GM12891 (cell line): ENCODE data around the gene TLX1.
"Not testable (repeated sequence)": the region's sequence is repeated elsewhere in the genome, so short reads cannot be mapped to it uniquely, and the experiment has no call there.

Experiments used
- POLR2A ChIP-seq: IDR thresholded peaks from 2 replicates; pipeline ENCODE4 v1.6.1; 2011; ENCODE audit warnings: low read depth, low read length, control low read depth
- POLR2AphosphoS5 ChIP-seq: IDR thresholded peaks from 2 replicates; pipeline ENCODE4 v1.6.1; 2011; ENCODE audit warnings: low read depth, low read length, control low read depth

- not testable (repeated sequence) for TF ChIP-seq POLR2AphosphoS5, POLR2A
These were observed 23.4 kb downstream of the TLX1 start for GRCh38 chr10:101154506-101154905.
